Stimulated activated CD8-positive, alpha-beta memory T cell treated with anti-CD3 and anti-CD28 coated beads, Interleukin-7, amount 100 ng/mL, for 4 hours (primary cell): ENCODE results near the gene RNU1-1.
"Not testable (repeated sequence)": the region's sequence is repeated elsewhere in the genome, so short reads cannot be mapped to it uniquely, and the experiment has no call there.

Experiments
- DNase-seq, 2 donors: peaks; one replicate each; pipeline ENCODE4 v3.0.0-alpha.2; 2020; ENCODE audit warnings: low read depth in 2 of 2

RNU1-1 gene

DNA sequence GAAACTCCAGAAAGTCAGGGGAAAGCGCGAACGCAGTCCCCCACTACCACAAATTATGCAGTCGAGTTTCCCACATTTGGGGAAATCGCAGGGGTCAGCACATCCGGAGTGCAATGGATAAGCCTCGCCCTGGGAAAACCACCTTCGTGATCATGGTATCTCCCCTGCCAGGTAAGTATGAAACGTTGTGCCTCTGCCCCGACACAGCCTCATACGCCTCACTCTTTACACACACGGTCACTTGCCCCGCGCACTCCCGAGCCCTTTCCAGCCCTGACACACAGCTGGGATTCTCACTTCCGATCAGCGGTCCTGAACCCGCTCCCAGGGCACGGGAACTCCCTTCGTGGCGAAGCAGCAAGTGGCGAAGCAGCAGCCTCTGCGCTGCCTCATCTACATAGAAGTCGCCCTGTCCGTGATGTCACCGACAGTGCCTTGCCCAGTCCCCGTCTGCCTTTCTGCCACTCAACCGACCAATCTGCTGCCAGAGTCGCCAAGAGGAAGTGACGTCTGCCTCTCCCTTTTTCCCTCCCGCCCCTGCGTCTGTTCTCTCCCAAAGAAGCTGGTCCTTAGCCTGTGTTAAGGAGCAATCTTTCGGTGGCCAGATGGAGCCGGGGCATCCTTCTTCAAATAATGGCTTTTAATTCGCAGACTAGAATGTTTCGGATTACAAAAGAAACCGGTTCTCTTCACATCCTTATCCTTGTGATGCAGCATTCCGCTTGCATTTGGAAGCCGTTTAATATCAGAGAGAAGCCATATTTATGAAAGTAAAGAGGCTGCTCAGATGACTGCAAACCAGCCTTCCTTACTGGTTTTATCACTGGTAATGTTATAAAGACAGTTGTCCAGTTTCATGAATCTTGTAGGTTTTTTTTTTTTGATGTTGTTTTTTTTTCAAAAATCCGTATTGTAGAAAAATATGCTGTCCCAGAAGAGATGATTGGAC lies at the start of gene RNU1-1:
TSS of gene RNU1-1 (minus strand) at position 179 of the 949 bp plus-strand sequence.
- DNase-seq: peak; percentile 58 to 66

DNA sequence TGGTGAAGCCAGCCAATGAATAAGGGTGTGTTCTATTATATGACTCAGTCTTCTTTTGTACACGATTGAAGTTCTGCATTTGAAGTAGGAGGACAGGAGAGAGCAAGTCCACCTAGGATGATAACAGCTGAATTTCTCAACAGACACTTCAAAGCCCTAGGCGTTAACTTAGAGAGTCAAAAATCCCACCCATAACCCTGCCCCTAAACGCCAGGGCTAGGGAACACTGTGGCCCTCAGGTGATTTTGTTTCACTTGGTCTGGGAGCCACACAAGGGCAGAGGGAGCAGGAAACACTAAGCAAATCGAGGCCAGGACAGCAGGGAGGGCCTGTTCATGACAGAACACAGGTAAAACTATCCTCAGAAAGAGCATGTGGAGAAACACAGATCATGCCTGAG lies 47.0 kb upstream of the RNU1-1 start:
- not testable (repeated sequence) for DNase-seq

DNA sequence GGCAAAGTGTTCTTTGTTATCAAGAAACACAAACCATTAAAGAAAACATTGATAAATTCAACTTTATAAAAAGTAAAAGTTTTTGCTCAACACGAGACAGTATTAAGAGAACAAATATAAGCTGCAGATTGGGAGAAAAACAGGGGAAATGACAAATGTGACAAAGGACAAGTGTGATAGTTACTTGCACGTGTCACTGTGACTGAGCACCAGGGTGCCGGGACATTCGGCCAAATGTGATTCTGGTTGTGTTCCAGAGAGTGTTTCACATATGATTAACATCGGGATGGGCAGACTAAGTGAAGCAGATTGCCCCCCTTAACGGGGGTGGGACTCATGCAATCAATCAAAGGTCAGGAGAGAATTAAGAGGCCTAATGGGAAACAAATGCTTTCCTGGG lies 46.4 kb upstream of the RNU1-1 start:
- not testable (repeated sequence) for DNase-seq

DNA sequence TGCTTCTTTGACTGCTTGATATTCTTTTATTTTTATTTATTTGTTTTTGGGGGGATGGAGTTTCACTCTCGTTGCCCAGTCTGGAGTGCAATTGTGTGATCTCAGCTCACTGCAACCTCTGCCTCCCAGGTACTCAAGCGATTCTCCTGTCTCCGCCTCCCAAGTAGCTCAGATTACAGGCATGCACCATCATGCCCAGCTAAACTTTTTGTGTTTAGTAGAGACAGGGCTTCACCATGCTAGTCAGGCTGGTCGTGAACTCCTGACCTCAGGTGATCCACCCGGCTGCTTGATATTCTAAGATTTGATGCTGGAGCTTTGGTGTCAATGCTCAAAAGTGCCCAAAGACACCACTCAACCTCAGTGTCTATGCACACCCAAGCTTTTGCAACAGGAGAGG lies 45.6 kb upstream of the RNU1-1 start:
- DNase-seq: not testable (repeated sequence)

DNA sequence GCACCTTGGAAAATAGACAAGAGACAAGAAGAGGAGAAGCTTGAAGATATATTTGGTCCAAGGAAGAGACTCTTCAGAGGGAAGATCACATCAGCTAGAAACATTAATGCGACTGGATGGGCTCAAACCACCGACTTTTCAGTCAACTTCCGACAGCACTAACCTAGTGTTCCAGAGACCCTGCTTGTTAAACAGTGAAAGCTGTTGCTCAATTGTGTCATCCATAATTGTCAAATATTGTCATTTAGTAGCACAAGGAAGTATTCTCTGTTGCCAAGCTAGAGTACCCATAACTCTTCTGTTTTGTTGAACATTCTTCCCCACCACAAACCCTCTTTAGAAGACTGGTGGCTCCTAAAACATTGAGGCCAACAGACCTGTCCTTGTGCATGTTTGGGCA lies 42.9 kb upstream of the RNU1-1 start:
- DNase-seq: not testable (repeated sequence)

DNA sequence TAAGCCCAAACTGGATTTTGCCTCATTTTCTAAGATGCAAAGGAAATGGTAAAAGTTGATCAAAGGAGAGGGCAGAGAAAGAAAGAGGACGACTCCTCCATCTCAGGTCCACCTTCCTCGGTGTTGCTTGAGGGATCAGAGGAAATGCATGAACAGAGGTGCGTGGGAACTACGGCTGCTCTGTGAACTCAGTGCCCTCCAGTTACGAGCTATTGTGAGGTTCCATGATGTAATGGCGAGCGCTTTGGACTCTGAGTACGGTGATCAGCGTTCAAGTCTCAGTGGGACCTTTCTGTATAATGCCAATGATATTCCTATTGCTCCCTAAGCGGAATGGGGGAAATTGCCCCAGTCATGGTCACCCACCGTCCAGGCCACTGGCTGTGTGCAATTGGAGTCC lies 39.2 kb upstream of the RNU1-1 start:
- DNase-seq: not testable (repeated sequence)

DNA sequence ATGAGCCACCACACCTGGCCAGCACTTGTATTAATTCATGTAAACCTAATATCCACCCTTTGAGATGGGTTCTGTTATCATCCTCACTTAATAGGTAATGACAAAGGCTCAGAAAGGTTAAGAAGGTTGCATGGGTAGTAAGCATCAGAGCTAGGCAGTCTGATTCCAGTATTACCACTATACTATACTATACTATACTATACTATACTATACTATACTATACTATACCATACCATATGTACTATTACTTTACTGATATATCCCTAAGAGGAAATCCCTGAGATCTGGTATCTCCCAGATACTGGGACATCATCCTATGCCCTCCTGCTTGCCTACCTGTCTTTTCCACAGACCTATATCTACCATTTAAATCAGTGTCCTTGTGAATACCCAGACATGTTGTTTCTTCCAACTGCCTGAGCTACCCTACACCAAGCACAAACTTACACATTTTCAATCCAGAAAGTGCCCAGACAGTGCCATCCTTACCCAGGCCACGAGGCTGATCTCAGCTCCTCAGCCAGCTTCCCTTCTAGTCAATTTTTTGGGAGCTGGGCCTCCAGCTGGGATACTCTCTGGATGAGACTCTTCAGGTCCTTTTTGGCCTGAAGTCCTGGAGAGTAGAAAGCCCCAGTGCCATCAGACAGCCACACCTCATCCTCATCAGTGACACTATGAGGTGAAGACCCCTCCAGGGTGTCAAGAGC lies 36.3 kb upstream of the RNU1-1 start:
- DNase-seq: not testable (repeated sequence)

DNA sequence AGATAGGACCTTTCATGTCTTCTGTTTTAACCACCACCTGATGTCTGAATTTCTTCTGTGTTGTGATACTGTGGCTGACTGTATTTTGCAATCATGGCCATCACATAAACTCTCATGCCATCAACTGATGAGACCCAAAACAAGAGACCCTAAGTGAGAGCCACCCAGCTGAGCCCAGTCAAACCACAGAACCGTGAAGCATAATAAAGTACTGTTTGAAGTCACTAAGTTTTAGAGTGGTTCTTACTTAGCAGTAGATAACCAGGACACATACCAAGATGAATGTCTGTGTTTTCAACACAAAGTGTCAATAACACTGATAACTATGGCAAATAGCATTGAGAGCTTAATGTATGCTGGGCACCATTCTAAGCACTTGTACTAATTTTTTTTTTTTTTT lies 35.5 kb upstream of the RNU1-1 start:
- DNase-seq: not testable (repeated sequence)

DNA sequence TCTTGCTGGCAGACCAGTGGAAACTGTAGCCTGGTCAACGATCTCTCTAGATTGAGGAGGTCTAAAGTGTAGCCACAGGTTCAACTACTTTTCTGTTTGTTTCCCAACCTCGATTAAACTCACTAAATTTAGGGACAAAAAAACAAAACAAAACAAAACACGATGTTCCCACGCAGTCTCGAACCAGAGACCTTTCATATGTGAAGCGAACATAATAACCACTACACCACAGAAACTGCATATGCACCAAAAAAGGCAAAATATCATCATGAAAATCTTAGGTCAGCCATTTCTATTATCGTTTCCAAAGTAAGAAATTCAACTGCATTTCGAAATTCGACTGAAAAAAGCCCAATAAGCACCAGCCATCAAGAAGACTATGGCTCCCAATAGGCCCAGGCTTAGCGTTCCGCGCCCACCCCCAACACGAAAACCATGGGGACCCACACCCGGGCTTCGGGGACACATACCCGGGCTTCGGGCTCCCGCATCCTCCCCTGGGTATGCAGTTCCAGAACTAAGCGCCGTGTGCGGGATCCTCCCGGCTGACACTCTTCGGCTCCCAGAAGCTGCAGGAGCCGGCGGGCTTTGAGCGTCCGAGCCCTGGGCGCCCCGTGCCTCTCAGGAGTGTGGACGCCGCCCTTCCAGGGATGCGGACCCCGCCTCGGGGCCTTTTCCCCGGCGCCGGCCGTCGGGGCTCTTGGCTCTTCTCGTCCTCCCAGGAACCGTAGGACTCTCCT lies 33.6 kb upstream of the RNU1-1 start:
- not testable (repeated sequence) for DNase-seq

DNA sequence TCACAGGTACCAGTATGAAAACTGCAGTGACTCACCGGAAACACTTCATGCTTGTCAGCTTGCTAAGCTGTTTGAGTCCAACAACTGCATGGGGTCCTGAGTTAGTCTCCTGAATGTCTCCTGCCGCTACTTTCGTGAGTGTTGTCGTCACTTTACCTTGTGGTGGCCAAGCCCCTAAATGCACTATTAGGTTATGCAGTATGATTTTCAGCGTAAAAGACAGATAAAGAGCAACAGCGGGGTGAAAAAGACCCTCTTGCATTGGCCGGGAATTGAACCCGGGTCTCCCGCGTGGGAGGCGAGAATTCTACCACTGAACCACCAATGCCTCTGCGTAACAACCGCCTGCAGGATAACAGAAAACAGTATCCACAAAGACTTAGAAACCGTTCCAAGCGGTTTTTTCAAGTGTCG lies 31.6 kb upstream of the RNU1-1 start:
- not testable (repeated sequence) for DNase-seq

DNA sequence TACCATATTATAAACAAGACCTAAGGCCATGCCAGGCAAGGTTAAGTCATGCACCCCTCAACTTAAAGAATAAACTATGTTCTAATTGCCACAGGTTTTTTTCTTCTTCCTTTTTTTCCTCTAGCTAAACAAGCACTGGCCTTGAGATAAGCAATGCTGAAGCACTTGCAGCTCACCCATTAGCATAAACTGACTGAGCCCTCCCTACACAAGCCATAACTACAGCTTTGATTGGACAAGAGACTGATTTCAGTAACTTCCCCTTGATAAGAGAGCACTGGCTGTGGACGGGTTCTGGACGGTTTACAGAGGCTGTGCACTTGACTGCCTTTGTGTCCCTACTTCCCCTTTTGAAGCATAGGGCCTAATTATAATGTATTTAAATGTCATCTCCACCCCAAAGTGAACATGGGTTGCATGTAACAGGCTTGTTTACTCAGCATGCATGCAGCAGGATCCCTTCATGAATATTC lies 26.4 kb upstream of the RNU1-1 start:
- not testable (repeated sequence) for DNase-seq

DNA sequence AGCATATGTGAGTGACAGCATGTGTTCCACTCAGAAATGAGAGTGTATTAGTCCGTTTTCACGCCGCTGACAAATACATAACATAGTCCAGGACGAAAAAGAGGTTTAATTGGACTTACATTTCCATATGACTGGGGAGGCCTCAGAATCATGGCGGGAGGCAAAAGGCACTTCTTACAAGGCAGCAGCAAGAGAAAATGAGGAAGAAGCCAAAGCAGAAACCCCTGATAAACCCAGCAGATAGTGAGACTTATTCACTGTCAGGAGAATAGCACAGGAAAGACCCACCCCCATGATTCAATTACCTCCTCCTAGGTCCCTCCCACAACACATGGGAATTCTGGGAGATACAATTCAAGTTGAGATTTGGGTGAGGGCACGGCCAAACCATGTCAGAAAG lies 23.4 kb upstream of the RNU1-1 start:
- DNase-seq: not testable (repeated sequence)

DNA sequence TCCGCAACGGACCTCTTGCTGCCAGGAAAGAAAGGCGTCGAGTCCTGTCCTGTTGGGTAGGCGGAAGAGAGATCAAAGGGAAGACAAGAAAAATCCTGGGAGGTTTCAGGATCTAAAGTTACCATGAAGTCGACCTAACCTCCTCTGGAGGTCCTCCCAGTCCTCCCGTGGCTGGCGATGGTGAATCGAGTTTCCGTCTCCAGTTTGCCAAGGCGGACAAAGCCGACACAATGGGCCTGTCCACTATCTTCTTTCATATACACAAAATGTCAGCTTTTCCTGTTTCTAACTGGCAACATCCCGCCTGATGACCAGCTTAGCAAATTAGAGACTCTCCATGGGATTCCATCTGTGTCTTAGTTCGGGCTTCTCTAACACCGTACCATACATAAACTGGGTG lies 22.7 kb upstream of the RNU1-1 start:
- DNase-seq: not testable (repeated sequence)

DNA sequence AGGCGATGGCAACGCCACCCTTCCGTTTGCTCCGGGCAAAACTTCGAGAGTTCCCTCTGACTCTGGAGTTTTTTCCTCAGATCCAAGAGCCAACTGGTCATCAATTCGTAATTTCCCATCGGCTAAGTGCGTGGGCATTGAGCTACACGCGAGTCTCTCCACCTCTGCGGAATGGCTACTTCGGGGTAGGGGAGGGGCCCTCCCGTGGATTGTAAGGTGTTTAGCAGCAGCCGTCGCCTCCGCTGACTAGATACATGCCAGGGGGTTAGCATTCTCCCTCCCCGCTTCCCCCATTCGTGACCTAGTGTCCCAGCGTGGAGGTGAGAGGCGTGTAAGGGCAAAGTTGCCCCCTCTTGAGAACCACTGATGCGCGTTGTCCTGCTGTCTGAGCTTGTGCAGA lies 21.8 kb upstream of the RNU1-1 start:
- not testable (repeated sequence) for DNase-seq

DNA sequence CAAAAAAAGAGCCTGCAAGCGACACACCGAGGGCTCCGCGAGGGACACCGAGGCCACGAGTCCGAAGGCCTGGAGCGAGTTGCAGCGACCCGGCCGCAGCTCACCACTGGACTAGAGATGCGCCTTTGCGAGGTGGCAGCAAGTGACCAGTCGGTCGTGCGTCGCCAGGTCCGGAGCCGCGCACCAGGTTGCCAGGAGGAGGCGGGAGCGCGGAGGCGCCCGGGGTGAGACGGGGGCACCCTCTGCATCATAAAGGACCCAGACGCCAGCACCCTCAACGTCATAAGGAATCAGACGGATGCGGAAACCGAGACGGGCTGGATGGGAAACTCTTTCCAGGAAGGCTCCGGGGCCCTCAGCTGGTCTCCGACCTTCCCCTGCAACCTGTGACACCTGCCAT lies 21.4 kb upstream of the RNU1-1 start:
- not testable (repeated sequence) for DNase-seq

DNA sequence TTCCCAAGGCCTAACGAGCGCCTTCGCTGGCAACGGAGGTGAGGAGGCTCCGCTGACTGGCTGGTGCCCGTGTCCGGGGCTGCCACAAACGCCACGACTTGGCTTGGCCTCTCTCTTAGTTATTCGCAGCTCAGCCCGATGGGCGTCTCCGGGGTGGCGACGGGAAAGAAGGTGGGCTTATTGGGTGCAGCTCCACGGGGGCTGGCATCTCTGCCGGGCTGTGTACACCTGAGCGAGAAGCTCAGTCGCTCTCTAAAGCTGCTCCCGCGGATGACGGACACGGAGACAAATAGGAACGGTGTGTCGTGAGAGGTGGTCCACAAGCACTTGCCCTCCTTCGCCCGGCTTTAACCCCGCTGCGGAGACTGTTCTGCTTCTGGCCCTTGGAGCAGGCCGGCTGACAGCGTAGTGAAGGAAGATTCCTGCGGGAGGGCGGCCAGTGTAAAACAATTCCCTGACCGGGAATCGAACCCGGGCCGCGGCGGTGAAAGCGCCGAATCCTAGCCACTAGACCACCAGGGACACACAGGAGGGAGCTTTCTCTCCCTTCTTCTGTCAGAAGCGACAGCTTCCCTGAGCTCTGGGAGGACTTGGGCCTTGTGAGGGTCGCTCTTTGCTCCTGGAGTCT lies 20.9 kb upstream of the RNU1-1 start:
- peak in 1 of 2 donors; percentile 7 for DNase-seq

DNA sequence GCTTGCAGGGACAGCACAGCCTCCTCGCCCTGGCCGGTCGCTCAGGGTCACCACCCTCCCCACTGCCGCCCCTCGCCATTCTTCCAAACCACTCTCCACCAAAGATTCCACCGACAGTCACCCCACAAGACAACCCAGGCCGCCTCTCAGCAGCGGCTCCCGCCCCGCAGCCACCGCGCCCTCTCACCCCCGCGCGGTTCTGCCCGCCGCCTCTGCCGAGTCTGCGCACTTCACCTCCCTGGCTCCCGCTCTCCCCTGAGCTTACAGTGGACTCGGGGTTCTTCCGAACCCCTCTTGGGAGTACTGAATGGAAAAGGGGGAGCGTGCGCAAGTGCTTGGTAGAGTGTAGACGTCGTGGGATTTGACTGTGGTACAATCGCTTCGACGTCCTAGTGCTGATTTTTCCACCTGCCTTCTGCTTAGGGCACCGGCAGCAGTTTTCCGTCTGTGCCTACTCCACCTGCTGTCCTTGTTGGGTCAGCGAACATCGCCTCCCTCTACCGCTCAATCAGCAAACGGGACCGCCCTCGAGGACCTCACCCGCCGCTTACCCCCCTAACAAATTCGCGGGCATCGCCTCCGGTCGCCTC lies 20.2 kb upstream of the RNU1-1 start:
- not testable (repeated sequence) for DNase-seq

DNA sequence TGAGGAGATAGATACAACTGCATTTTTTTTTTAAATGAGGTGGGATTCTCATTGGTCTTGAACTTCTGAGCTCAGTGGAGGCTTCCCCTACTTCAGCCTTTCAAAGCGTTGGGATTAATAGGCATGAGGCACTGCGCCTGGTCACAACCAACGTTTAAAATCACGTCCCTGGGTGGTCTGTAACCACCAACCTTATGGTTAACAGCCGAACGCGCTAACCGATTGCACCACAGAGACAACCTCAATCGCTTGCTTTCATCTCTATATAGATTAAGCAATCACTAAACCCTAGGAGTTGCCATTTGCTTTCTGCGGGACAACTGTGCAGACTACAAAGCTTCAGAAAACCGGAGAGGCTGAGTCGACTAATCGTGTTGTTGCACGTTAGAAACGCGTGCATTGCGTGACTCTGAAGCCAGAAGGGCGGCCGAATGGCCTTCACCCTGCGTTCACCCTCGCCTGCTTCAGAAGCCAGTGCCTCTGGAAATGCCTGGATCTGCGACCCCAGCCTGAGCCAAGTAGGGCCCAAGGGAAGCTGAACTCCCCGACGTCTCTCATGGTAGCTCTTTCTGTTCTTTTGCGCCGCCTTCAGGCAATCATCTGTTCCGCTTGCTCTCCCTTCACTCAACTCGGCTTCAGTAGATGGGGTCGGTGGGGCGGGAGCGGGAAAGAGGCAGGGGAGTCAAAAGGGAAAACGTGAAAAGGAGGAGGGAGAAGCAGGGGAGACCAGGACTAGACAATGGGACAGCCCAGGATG lies 18.3 kb upstream of the RNU1-1 start:
- not testable (repeated sequence) for DNase-seq

DNA sequence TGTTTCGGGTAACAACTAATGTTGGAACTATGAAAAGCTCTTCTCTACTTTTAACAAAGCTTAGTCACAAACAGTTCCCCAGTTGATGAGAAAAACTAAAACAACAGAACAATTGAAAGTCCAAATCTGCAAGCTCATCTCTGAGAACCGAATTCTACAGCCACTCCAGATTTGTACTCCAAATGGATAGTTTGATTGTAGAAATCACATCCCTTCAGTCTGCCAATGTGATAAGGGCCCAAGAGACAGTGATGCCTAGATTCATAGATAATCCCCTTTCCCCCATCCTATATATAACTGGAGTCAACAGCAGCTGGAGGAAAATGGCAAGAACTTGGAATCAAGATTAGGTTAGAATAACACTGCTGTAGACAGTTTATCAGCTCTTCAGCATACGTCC lies 14.3 kb upstream of the RNU1-1 start:
- DNase-seq: not testable (repeated sequence)

DNA sequence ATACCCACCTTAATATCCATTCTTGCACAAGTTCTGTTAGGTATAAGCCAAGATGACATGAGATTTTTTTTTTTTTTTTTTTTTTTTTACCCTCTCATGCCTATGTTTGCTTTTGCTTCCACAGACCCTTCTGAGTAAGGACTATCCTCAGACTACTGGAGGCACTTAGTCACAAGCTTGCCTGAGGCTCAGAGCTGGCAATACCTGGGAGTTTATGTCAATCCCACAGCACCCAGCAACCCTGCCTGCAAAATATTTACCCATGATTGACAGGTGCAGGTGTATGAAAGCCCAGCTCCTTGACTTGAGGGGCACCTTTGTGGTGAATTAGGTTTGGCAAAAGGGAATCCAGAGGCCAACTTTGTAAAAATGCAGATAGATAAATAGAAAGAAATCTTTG lies 11.7 kb upstream of the RNU1-1 start:
- not testable (repeated sequence) for DNase-seq
